Measurements from ENCODE around the gene GDPD3.

GDPD3 gene

DNA sequence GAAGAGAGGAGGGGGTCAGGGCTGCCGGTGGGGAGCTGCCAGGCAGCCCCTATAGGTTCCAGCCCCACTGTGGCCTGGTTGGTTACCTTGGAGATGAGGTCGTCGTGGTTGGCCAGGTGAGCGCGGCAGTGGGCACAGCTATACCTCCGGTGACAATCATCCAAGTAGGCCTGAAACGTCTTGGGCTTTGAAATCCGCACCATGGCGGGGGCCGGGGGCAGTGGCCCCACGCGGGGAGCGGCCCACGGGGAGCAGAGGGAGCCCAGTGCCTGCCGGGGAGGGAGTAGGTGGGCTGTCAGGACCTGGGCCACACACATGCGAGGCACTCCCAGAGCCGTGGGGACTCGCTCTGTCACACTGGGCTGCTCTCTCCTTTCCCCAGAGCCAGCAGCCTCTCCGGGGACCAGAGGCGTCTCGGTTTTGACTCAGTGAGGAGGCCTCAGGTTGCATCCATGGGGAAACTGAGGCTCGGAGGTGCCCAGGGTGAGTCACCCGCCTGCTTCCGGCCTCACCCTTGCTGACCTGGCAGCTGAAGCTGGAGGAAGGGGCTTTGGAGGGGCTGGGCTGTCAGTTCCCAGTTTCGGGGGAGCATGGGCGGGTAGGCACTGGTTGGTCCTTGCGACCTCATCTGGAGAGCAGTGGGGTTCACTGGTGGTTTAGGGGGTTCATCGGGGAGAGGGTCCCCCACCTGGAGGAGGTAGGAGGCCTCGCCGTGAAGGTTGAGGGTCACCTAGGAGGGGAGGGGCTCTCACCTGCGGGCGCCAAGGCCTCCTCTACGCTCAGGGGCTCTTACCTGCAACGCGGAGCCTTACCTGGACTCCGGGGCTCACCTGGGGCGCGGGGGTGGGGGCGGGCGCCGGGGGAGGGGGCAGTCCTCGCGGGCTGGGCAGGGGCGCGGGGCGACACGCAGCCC is 17.9 kb downstream of the GDPD3 start:
- FAIRE-seq (no peak), DNase-seq (ENCODE audit: low spot score) (no peak)

GRCh38 chr16:30094541-30095165 is 18.7 kb downstream of the GDPD3 start:
- FAIRE-seq (no peak), DNase-seq (ENCODE audit: low spot score) (no peak)

- DNase-seq (ENCODE audit: low spot score) (no peak), FAIRE-seq (no peak)
Observed at GRCh38 chr16:30092373-30093010, 20.8 kb downstream of the GDPD3 start.

- DNase-seq (ENCODE audit: low spot score) (peak; percentile 68), FAIRE-seq (no peak)
Observed at GRCh38 chr16:30091474-30092372, 21.6 kb downstream of the GDPD3 start, which contains the start of gene TBX6. Gene TBX6 (minus strand): TSS chr16:30091924. CDS start chr16:30091193, 731 bp downstream.

- no peak for DNase-seq (ENCODE audit: low spot score)
- no peak for FAIRE-seq
Observed at GRCh38 chr16:30090610-30091331, 22.6 kb downstream of the GDPD3 start.

GRCh38 chr16:30088832-30089624 is 24.3 kb downstream of the GDPD3 start:
- DNase-seq (ENCODE audit: low spot score), result no peak
- FAIRE-seq, result no peak

- FAIRE-seq, result no peak
- no peak for DNase-seq (ENCODE audit: low spot score)
Observed at GRCh38 chr16:30088237-30088831, 25.0 kb downstream of the GDPD3 start.

- no peak for FAIRE-seq
- DNase-seq (ENCODE audit: low spot score), result no peak
Observed at GRCh38 chr16:30087181-30087898, 26.0 kb downstream of the GDPD3 start.

- DNase-seq (ENCODE audit: low spot score), result no peak
- FAIRE-seq, result no peak
Observed at GRCh38 chr16:30086291-30087140, 26.8 kb downstream of the GDPD3 start.

DNA sequence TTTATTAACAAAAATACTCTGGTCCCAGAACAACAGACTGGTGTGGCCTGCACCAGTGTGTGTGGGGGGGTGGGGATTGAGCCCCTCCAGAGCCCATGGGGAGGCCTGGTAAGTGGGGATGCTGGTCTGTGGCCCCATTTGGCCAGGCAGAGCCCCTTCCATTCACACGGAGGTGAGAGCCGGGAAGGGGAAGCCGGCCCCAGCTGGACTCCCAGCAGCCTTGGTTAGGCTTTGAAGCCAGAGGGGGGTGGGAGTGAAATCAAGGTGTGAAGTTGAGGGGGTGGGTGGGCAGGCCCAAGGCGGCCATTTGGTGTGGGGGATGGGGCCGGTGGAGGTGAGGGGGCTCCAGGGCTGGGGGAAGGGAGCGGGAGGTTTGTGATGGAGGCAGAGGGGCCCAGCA is 27.5 kb downstream of the GDPD3 start:
- no peak for DNase-seq (ENCODE audit: low spot score)
- FAIRE-seq, result no peak

DNA sequence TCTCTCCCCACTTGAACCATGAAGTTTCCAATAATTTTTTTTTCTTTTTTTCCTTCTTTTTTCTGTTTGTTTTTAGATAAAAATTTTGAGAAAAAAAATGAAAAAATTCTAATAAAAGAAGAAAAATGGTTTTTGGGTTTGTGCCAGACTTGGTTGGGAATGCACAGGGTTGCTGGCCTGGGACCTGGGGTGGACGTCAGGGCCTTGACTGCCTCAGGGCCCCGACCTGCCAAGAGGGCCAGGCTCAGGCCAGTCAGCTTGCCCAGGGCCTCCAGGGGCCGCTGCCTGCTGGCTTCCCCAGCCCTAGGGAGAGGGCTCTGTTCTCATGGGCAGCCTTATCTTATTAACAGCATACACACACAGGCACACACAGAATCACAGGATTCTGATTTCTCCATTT is 28.1 kb downstream of the GDPD3 start:
- FAIRE-seq, result no peak

GRCh38 chr16:30084816-30085159 is 28.5 kb downstream of the GDPD3 start:
- DNase-seq (ENCODE audit: low spot score) (no peak), FAIRE-seq (no peak)

More for the DNA sequence above, 28.1 kb downstream of the GDPD3 start:
- no peak for DNase-seq (ENCODE audit: low spot score)

GRCh38 chr16:30084096-30084815 is 29.1 kb downstream of the GDPD3 start:
- no peak for FAIRE-seq
- DNase-seq (ENCODE audit: low spot score), result no peak

GRCh38 chr16:30083216-30084055 is 29.9 kb downstream of the GDPD3 start:
- FAIRE-seq, result no peak
- no peak for DNase-seq (ENCODE audit: low spot score)

GRCh38 chr16:30082545-30083090 is 30.7 kb downstream of the GDPD3 start:
- DNase-seq (ENCODE audit: low spot score) (no peak), FAIRE-seq (no peak)

- FAIRE-seq (no peak), DNase-seq (ENCODE audit: low spot score) (no peak)
Observed at GRCh38 chr16:30079480-30079879, 33.9 kb downstream of the GDPD3 start.
